Central memory CD4-positive, alpha-beta T cell (primary cell): ENCODE measurements around the gene KAT8.
A peak's percentile ranks its signal among the peaks of the same experiment; 100 is the strongest.

Experiments used
- DNase-seq: peaks from one replicate; pipeline ENCODE4 v3.0.0; 2022

The KAT8 gene

DNA sequence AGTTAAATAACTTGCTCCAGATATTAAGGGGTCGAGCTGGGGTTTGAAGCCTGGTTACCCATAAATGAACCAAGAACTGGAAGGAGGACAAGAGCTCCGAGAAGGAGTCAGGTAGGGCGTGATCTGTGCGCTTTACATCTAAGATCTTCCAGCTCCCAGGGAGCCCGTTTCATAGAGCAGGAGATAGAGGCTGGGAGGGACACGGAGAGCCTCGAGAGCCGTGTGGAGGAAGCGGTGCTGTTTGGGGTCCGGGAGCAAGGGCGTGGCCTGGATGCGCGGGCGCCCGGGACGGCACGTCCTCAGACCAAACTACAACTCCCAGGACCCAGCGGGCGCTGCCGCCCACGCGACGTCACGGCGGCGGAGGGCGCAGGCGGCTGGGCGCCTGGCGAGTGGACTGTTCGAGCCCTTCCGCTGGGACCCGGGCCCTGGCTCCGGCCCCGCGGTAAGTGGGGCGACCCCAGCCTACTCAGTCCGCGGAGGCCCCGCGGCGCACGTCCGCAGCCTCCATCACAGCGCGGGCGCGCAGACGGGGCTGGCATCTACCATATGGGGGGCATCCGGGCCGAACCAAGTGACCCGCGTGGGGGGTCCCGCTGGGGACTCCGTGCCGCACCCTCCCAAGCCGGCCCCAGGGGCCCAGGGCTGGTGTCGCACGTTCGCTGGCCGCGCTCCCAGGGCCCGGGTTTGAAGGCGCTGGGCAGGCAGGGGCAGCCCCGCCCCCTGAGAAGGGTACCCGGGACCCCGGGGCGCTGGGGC lies 9.2 kb upstream of the KAT8 start, which contains the start of gene BCKDK:
Gene BCKDK (plus strand): TSS at position 352 of the 759 bp plus-strand sequence. CDS start 838 bp downstream, outside the sequence.
- DNase-seq: peak; percentile 38

DNA sequence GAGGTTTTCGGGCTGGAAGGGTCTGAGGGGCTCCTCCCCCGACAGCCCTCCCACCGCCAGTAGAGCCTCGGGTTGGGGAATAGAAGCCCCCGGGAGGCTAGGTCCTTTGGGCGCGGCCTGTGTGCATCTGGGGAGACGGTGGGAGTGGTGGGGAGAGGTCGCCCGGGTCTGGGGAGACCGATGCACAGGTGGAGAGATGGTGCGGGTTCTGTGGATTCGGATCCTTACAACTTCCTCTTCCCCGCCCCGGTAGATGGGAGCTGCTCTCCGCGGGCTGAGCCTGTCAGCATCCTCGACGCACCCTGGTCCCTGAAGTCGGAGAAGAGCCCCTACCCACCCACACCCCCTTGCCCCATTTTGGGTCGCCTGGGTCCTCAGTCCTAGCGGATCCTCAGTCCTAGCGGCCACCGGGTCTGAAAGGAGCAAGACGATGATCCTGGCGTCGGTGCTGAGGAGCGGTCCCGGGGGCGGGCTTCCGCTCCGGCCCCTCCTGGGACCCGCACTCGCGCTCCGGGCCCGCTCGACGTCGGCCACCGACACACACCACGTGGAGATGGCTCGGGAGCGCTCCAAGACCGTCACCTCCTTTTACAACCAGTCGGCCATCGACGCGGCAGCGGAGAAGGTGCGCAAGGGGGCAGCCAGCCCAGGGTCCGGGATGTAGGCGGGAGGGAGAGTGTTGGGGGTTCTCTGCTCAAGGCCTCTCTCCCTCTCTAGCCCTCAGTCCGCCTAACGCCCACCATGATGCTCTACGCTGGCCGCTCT lies 8.5 kb upstream of the KAT8 start:
- DNase-seq: no peak

DNA sequence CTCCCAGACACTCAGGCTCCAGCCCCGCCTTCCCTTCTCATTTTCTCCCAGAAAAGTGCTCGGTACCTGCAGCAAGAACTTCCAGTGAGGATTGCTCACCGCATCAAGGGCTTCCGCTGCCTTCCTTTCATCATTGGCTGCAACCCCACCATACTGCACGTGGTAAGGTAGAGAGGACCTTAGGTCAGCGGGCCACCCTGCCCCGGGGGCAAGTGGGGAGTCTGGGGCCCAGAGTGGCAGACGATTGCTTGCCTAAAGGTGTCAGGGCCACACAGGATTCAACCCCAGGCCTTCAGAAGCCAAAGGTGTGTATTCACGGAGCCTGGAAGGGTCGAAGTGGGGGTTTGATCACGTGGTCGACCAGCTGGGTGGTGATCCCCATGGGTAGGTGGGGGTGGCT lies 7.8 kb upstream of the KAT8 start:
- DNase-seq: no peak

DNA sequence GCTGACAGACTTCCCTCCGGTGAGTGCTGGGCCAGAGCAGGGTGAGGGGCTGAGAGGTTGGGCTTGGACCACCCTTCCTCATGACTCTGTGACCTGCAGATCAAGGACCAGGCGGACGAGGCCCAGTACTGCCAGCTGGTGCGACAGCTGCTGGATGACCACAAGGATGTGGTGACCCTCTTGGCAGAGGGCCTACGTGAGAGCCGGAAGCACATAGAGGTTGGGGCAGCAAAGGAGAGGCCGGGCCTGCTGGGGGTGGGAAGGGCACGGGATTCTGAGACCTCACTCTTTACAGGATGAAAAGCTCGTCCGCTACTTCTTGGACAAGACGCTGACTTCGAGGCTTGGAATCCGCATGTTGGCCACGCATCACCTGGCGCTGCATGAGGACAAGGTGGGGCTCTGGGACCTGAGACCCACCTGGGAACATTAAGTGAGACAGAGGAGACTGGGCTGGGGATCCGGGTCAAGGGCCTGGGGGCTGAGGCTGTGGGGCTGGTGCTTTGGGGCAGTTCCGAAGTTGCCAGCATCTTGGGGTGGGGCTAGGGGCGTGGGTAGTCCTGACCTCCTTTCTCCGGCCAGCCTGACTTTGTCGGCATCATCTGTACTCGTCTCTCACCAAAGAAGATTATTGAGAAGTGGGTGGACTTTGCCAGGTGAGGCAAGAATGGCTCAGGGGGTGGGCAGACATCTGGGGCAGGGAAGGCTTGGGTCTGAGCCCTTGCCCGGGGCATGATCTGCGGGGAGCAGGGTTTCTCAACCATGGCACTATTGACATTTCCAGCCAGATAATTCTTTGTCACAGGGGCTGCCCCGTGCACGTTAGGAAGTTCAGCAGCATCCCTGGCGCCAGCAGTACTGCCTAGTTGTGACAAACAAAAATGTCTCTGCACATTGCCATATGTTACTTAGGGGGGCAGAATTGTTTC lies 7.1 kb upstream of the KAT8 start:
- no peak for DNase-seq

DNA sequence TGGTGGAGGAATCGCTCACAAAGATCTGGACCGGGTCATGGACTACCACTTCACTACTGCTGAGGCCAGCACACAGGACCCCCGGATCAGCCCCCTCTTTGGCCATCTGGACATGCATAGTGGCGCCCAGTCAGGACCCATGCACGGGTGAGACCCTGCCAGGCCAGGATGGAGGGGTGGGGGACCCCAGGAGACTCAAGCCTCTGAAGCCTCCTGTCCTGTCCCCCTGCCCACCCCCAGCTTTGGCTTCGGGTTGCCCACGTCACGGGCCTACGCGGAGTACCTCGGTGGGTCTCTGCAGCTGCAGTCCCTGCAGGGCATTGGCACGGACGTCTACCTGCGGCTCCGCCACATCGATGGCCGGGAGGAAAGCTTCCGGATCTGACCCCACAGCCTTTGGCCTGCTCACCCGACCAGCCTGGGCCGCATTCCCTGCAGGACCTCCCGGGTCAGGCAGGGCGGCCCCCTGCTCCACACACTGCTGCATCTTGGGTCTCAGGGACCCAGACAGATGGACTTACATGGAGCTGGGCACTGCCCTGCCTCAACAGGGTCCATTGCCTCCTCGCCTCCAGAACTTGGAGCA lies 5.5 kb upstream of the KAT8 start:
- DNase-seq: no peak

DNA sequence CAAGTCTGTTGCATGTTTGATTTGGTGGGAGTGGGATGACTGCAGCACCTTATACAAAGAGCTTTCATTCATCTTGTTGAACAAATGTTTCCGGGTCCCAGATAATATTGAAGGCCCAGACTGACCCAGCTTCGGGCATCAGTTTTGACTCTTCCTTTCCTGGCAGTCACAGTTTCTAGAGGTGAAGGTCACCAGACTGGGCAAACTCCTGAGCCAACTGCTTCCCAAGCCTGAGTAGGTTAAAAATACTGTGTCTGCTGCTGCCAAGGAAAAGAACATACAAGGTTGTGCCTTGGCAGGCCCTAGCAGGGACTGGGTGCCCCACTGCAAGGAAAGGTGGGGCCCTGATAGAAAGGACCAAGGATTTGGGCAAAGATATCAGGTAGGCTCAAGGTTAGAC lies 4.8 kb upstream of the KAT8 start:
- DNase-seq: no peak

DNA sequence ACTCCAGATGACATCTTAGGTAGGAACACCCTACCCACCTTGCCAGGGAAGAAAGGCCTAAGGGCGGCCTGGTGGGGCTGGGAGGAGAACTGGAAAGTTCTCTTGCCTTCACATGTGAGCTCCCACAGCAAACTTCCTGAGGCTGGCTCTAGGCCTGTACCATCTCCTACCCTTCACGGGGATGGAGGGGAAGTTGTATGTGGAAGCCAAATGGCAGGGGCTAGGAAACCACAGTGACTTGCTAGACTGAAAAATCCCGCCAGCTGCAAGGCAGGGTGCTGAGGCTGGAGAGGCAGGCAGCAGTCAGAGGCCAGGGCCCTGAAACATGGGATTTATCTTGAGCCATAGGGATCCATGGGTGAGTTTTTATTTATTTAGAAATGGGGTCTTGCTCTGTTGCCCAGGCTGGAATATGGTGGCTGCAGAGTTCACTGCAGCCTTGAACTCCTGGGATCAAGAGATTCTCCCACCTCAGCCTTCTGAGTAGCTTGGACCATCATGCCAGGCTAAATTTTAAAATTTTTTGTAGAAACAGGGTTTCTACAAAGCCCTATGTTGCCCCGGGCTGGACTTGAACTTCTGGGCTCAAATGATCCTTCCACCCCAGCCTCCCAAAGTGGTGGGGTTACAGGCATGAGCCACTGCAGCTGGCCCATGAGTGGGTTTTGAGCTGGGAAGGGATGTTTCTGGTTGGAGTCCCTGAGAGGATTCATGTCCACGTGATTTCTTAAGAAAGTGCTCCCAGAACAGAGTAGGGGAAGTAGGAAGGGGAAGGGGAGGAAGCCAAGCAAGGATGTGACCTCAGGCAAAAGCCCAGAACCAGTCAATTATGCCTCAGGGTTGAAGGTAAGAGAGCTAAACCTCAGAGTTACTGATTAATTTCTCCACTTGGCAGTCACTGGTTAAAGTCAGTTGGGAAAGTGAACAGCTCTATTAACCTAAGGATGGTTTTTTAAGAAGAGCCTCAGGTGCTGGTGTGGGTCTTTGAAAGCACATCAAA lies 4.0 kb upstream of the KAT8 start:
- DNase-seq: no peak

DNA sequence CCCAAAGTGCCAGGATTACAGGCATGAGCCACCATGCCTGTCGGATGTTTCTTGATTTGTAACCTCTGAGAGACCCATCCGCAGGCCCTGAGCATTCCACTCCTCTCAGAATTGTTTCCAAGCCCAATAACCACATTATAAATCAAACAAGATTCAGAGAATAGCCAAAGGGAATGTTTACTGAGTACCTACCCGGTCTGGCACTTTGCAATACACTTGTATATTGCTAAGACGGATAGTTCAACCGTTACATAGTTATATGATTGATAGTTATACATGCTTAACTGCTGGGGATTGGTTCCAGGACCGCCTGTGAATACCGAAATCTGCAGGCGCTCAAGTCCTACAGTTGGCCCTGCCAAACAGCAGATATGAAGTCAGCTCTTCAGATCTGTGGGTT lies 3.0 kb upstream of the KAT8 start:
- no peak for DNase-seq

DNA sequence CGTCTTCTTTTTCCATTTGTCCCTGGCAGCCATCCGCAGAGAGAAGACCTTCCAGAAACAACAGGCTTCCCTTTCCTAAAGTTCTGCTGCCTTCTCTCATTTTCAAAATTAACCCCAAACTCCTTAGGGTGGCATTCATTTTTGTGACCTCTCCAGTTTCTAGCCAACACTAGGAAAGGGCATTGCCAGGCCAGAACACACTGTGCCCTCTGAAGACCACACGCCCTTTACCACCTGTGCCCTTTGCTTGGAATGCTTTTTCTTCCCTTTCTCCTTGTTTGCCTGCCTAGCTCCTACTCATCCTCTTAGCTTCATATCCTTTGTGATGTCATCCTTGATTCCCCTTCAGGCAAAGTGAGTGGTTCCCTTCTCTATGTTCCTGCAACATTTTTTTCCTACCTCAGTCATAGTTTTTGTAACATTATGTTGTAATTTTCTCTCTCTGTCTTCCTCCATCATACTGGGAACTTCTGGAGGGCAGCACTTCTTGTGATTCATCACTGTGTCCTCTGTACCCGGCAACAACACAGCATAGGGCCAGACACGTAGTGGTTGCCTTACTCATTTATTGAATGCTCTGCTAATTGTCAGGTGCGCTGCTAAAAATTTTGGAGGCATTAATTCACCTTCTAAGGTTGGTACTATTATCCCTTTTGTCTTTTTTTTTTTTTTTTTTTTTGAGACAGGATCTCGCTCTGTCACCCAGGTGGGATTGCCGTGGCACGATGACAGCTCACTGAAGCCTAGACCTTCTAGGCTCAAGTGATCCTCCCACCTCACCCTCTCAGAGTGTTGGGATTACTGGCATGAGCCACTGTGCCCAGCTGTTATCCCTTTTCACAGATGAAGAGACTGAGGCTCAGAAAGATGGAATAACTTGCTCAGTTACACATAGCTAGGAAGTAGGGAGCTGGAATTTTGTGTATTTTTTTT lies 1.0 kb downstream of the KAT8 start:
- no peak for DNase-seq

DNA sequence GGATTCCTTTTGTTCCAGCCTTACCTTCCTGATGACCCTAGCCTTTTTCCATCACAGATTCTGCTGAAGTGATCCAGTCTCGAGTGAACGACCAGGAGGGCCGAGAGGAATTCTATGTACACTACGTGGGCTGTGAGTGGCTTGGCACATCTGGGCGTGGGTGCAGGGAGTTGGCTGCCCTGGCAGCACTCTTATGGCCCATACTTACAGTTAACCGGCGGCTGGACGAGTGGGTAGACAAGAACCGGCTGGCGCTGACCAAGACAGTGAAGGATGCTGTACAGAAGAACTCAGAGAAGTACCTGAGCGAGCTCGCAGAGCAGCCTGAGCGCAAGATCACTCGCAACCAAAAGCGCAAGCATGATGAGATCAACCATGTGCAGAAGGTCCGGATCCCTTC lies 2.7 kb downstream of the KAT8 start:
- no peak for DNase-seq

DNA sequence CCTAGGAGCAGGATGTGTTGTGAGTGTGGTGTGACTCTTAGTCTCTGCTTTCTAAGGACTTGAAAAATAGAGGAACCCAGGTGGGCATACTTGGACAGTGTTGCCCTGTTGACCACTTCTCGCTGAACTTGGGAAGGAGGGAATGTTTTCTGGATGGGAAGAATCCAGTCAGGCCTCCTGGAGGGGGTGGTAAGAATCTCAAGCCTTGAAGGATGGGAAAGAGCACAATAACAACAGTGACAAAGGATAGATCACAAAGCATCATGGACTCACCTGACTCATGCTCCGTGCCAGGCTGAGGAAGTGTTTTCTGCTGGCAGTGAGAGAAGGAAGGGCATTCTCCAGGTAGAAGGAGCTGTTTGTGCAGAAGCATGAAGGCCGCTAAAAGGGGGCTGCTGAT lies 8.4 kb downstream of the KAT8 start:
- DNase-seq: no peak

DNA sequence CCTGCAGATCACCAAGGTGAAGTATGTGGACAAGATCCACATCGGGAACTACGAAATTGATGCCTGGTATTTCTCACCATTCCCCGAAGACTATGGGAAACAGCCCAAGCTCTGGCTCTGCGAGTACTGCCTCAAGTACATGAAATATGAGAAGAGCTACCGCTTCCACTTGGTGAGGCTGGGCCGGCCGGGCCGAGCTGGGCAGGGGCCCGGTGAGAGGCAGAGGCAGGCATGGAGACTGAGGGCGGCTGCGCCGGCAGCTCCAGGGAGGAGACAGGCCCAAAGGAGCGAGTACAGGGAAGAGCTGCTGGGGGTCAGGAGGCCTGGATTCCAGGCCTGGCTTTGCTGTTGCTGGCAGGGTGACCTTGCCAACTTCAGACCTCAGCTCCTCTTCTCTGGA lies 9.7 kb downstream of the KAT8 start:
- DNase-seq: no peak

DNA sequence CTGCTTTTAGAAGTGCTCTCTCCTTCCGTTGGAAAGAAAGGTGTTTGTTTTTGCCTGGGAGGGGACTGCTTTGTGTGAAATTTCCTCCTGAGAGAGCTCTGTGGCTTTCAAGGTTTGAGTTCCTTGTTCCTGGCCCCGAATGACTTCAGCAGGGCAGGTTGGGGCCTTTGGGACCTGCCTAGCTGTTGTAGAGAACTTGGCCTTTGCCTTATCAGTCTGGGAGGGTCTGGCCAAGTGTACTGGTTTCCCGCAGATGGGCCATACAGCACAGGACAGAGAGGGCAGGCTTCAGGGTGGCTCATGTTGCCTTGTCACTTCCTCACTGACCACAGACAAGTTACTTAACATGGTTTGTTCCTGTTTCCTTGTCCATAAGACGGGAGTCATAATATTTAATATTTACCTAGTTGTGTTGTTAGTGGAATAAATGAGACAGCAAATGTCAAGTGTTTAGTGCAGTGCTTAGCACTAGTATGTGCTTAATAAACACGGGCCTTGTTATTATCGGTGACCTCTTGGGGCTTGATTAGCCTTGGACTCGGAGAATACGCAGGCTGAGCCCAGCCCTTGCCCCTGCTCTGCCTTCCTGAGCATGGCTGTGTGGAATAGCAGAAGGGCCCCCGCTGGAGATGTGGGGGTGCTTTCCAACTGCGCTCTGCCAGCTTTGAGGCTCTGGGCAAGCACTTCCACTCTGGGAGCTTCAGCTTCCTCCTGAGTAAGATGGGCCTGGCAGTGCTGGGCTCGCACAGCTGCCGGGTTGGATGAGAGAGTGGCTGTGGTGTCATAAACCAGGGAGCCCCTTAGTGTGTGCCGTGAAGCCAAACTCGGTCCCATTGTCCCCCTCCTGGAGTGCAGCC lies 11.5 kb downstream of the KAT8 start:
- DNase-seq: no peak

DNA sequence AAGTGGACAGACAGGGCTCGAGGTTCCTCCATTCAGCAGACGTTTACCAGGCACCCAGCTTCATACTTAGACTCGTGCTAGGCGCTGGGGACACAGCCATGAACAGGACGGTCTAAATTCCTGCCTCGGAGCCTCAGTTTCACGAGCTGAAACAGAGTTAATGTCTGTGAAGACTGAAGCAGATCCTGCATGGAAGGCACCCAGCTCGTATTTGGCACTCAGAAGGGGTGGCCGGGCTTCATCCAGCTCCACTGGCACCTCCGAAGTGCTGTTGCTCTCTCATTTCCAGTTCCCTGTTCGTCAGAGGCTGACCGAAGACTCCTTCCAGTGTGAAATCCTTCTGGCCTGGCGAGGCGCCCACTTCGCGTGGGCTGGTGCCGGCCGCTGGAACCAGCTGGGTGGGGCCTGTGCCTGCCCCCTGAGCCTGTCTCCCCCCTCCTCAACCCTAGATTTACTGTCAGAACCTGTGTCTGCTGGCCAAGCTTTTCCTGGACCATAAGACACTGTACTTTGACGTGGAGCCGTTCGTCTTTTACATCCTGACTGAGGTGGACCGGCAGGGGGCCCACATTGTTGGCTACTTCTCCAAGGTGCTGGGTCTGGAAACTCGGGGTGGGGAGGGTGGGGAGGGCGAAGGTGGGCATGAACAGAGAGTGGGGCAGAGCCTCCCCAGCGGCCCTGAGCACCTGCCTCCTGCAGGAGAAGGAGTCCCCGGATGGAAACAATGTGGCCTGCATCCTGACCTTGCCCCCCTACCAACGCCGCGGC lies 12.3 kb downstream of the KAT8 start:
- no peak for DNase-seq

DNA sequence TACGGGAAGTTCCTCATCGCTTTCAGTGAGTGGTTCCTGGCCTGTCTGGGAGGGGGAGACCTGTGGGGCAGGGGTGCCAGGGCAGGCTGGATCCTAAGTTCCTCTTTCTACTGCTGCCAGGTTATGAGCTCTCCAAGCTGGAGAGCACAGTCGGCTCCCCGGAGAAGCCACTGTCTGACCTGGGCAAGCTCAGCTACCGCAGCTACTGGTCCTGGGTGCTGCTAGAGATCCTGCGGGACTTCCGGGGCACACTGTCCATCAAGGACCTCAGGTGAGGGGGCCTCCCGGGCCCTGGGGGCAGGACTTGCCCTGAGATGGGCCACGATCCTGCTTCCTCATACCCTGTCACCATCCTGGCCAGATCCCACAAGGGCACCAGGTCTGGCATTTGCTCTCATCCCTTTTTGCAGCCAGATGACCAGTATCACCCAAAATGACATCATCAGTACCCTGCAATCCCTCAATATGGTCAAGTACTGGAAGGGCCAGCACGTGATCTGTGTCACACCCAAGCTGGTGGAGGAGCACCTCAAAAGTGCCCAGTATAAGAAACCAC lies 12.9 kb downstream of the KAT8 start:
- DNase-seq: no peak

DNA sequence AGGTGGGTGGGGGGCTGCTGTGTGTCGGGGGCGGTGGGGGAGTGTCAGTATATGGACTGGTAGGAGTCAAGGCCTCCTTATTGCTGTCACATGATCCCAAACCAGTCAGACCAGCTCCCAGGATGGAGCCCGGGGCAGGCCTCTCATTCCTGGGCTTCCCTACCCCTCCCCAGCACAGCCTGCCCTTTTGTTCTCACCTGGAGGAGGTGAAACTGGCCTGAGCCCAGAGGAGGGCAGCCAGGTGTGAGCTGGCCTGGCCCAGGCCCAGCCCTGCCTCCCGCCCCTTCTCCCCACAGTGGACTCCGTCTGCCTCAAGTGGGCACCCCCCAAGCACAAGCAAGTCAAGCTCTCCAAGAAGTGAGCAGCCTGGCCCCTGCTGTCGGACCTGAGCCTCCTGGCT lies 13.4 kb downstream of the KAT8 start:
- DNase-seq: no peak

DNA sequence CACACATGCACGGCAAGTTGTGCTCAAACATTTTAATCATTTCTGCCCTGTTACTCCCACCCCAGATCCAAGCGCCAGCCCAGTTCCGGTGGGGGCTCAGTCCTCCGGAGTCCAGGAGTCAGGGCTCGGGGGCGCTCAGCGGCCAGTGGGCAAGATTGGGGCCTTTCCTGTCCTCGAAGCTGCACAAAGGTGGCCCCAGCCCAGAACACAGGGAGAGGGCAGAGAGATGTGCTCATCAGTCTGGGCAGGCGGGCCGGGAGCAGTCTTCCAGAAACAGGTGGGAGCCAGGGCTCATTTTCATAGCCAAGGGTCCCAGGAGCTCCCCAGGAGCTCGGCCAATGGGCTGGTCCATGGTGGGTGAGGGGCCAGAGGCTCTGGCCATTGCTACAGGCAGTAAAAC lies 14.0 kb downstream of the KAT8 start:
- no peak for DNase-seq

DNA sequence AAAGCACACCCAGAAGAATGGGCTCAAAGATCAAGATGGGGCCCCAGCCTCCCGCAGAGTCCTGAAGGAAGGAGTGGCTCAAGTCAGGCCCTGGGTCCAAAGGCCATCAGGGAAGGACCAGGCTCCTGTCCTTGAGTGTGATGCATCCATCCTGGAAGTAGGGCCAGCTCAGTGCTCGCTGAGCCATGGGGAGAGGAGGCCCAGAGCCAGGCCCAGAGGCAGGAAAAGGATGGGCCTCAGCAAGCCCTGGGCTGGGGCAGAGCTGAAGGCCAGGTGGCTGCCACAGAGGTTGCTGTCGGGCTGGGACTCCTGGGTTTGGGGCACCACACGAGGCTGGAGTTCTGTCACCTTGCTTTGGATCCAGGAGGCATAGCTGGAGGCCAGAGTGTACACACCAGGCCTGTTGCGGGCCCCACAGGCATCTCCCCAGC lies 14.4 kb downstream of the KAT8 start:
- DNase-seq: no peak
